AG04450 (cell line): ENCODE data around the gene MESP1. TPM values are rescaled to one million over a fixed set of nuclear protein-coding genes. Genes with fewer than 3 reads are reported as not detected.
"Not testable (repeated sequence)": the region's sequence is repeated elsewhere in the genome, so short reads cannot be mapped to it uniquely, and the experiment has no call there.

Experiments used
- CTCF ChIA-PET: fragments of 300-600, 350-600 bp; formaldehyde crosslinking; extraction: SDS; loops from one replicate; lab custom pipeline; 2022; ENCODE audit warnings: antibody characterized with exemption, inconsistent platforms; lab: Charles Lee
- POLR2A ChIA-PET: fragments of 350-600 bp; formaldehyde crosslinking; extraction: SDS; loops from one replicate; lab custom pipeline; 2021; ENCODE audit warnings: antibody characterized with exemption, inconsistent platforms; lab: Yijun Ruan, JAX
- DNase-seq: peaks from one replicate; pipeline ENCODE4 v3.0.0-alpha.2; 2011; ENCODE audit warnings: low read depth, low spot score
- H3K27ac ChIP-seq: one replicate; pipeline ENCODE4 v1.5.1; 2012; ENCODE audit warnings: low read depth, low read length, control low read depth
- H3K27me3 ChIP-seq: one replicate; pipeline ENCODE4 v1.6.0; 2012; ENCODE audit warnings: low read length; ENCODE audit not compliant: control insufficient read depth, insufficient read depth
- H3K4me3 ChIP-seq: 2 replicates; pipeline ENCODE4 v1.5.1; 2011; ENCODE audit warnings: mild to moderate bottlenecking, low read depth, low read length, control low read depth
- H3K9me3 ChIP-seq: 2 replicates; pipeline ENCODE4 v1.5.1; 2012; ENCODE audit warnings: low read length; ENCODE audit not compliant: control insufficient read depth, insufficient read depth
- polyA plus RNA-seq: library from polyadenylated mRNA; depleted of rRNA; stranded (reverse); fragments of >200 nt; gene quantifications from 2 replicates; pipeline ENCODE4 v1.2.3, GENCODE V29; 2011
- TF ChIP-seq, protein P1 (sequence below): IDR thresholded peaks from 2 replicates; pipeline ENCODE4 v1.5.1; 2011; ENCODE audit warnings: low read depth, low read length, control low read depth, inconsistent platforms

The MESP1 gene
- polyA plus RNA-seq, 1 experiment, result 0.17 TPM

DNA sequence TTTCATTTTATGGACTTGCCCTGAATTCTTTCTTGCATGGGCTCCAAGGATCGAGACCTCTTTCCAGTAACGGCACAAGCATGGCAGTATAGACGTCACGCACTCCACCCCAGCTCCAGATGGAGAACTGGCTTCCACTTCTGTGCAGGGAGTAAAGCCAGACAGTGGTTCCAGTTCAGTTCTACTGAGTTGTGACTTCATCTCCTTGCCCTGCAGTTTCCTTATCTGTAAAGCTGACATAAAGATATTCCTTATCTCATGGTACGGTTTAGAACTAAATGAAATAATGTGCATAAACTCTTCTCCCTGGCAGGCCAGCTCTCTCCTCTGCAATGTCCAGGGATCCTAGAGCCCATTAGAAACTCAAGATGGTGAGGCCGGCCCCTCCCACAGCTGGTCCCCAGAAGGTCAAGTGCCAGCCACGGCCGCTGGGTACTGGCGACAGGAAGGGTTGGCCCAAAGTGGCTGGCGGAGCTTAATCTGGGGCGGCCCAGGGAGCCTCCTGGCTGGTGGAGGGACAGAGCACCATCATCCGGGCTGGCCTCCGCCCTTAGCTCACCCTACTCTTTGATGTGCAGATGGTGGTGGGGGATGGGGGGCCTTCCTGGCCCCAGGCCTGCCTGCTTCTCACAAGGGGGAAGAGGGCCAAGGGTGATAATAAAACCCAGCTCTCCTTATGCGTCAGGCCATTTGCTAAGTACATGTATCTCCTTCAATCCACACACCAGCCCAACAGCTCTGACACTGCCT, 32.2 kb upstream of the MESP1 start:
- TF ChIP-seq, protein P1, sequence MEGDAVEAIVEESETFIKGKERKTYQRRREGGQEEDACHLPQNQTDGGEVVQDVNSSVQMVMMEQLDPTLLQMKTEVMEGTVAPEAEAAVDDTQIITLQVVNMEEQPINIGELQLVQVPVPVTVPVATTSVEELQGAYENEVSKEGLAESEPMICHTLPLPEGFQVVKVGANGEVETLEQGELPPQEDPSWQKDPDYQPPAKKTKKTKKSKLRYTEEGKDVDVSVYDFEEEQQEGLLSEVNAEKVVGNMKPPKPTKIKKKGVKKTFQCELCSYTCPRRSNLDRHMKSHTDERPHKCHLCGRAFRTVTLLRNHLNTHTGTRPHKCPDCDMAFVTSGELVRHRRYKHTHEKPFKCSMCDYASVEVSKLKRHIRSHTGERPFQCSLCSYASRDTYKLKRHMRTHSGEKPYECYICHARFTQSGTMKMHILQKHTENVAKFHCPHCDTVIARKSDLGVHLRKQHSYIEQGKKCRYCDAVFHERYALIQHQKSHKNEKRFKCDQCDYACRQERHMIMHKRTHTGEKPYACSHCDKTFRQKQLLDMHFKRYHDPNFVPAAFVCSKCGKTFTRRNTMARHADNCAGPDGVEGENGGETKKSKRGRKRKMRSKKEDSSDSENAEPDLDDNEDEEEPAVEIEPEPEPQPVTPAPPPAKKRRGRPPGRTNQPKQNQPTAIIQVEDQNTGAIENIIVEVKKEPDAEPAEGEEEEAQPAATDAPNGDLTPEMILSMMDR, result no peak
- no peak for DNase-seq
- Histone ChIP-seq H3K9me3 (peaks cover 5% of the 10 kb centered on the region), H3K27ac (no peak overlapping the region), H3K27me3 (no peaks in the 10 kb centered on the region), H3K4me3 (no peak overlapping the region)
- CTCF ChIA-PET, result interaction anchor here (1.0 to 1.6 kb wide), 3 partner anchors 22 to 93 kb away, joined by 4 to 8 read pairs (median 4); no protein-coding TSS in a partner anchor
- POLR2A ChIA-PET, result interaction anchor here (1.2 kb wide), 1 partner anchor 92 kb away, joined by 3 read pairs; no protein-coding TSS in a partner anchor

DNA sequence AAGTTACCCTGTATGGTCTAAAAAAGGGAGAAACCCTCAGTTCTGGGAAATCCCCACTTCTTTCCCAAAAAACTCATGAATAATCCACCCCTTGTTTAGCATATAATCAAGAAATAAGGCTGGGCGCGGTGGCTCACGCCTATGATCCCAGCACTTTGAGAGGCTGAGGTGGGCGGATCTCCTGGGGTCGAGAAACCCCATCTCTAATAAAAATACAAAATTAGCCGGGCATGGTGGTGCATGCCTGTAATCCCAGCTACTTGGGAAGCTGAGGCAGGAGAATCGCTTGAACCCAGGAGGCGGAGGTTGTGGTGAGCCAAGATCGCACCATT, 31.5 kb upstream of the MESP1 start:
- not testable (repeated sequence) for H3K4me3 ChIP-seq, H3K27ac ChIP-seq, H3K27me3 ChIP-seq, H3K9me3 ChIP-seq, DNase-seq
- CTCF ChIA-PET, result interaction anchor here (1.6 kb wide), 1 partner anchor 21 kb away, joined by 8 read pairs; no protein-coding TSS in a partner anchor
- POLR2A ChIA-PET, result interaction anchor here (1.2 kb wide), 1 partner anchor 92 kb away, joined by 3 read pairs; no protein-coding TSS in a partner anchor

- TF ChIP-seq, protein P1, result no peak
- Histone ChIP-seq H3K4me3 (no peak overlapping the region), H3K27ac (no peak overlapping the region), H3K27me3 (no peaks in the 10 kb centered on the region), H3K9me3 (peaks cover 3% of the 10 kb centered on the region; the same call in 1 of the 2 replicates)
- ChIA-PET POLR2A (no interaction called here), CTCF (interaction anchor here (1.6 kb wide), 1 partner anchor 21 kb away, joined by 8 read pairs; no protein-coding TSS in a partner anchor)
- DNase-seq, result no peak
Observed at GRCh38 chr15:89781891-89782618, 31.0 kb upstream of the MESP1 start.

DNA sequence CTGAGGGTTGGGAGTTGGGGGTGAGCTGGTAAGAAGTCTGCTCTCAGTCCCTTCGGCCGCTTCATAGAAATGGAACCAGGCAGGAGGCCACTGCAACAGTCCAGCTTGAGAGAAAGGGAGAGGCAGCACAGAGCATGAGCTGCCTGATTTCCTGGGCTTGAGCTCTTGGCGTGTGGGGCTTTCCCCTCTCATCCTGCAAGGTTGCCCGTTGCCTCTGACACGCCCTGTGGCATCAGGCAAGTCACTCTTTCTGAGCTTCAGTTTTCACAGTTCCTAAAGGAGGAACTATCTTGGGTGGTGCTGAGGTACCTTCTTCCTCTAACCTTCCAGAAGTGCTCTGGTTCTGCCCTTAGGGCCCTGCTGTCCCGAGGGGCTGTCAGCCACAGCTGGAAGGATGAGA, 30.0 kb upstream of the MESP1 start:
- CTCF ChIA-PET, result interaction anchor here (0.8 kb wide), 1 partner anchor 94 kb away, joined by 3 read pairs; no protein-coding TSS in a partner anchor
- H3K4me3 ChIP-seq, result no peak overlapping the region
- POLR2A ChIA-PET, result no interaction called here
- DNase-seq, result no peak
- H3K9me3 ChIP-seq, result no peaks in the 10 kb centered on the region; the same call in 1 of the 2 replicates
- H3K27me3 ChIP-seq, result no peaks in the 10 kb centered on the region
- TF ChIP-seq, protein P1, result no peak
- no peak overlapping the region for H3K27ac ChIP-seq

GRCh38 chr15:89780601-89781000, 29.6 kb upstream of the MESP1 start:
- H3K27ac ChIP-seq, result no peak overlapping the region
- POLR2A ChIA-PET, result no interaction called here
- no peak for DNase-seq
- CTCF ChIA-PET, result interaction anchor here (0.8 kb wide), 1 partner anchor 94 kb away, joined by 3 read pairs; no protein-coding TSS in a partner anchor
- no peak overlapping the region for H3K4me3 ChIP-seq
- H3K27me3 ChIP-seq, result no peaks in the 10 kb centered on the region
- TF ChIP-seq, protein P1, result no peak
- H3K9me3 ChIP-seq, result no peaks in the 10 kb centered on the region; the same call in 1 of the 2 replicates
